ENCODE measurements around the gene PSME4.

DNA sequence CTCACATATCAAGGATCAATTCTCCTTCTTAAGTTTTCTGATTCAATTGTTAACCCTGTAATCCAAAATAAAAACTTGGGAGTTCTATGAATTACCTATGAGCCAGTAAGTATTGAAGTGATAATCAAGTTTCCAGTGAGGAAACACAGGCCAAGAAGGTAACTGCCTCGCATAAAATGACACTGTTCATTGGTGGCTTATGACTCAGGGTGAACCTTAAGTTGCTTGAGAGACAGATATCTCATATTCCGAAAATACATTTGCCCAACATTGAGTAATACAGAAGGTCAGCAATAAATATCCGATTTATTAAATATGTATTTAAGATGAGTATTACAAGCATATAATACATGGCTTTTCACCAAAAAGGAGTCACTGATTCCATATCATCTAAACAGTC lies 31.9 kb downstream of the PSME4 start:
- TF ChIP-seq, protein P1, sequence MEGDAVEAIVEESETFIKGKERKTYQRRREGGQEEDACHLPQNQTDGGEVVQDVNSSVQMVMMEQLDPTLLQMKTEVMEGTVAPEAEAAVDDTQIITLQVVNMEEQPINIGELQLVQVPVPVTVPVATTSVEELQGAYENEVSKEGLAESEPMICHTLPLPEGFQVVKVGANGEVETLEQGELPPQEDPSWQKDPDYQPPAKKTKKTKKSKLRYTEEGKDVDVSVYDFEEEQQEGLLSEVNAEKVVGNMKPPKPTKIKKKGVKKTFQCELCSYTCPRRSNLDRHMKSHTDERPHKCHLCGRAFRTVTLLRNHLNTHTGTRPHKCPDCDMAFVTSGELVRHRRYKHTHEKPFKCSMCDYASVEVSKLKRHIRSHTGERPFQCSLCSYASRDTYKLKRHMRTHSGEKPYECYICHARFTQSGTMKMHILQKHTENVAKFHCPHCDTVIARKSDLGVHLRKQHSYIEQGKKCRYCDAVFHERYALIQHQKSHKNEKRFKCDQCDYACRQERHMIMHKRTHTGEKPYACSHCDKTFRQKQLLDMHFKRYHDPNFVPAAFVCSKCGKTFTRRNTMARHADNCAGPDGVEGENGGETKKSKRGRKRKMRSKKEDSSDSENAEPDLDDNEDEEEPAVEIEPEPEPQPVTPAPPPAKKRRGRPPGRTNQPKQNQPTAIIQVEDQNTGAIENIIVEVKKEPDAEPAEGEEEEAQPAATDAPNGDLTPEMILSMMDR (IDR thresholded peaks at IDR 0.05) = no peak
- TF ChIP-seq POLR2A (IDR thresholded peaks at IDR 0.05) = no peak
